Peyer's patch (tissue), 4 donors: ENCODE data around the gene MAGI2.

Source experiments
- POLR2A ChIP-seq, 2 donors: fragments of 450-650 bp; IDR thresholded peaks; one replicate each; pipeline ENCODE4 v1.5.1; 2017; ENCODE audit warnings: antibody characterized with exemption in 2 of 2, mild to moderate bottlenecking in 2 of 2, moderate library complexity in 2 of 2
- TF ChIP-seq, protein P1 (sequence below), 6 experiments: fragments of 450-650 bp in 4 of 6; fragments of 200-600 bp in 2 of 6; sonication (generic) in 1 of 6; IDR thresholded peaks; one replicate each; pipeline ENCODE4 v1.5.1; 2017 to 2019; ENCODE audit warnings: antibody characterized with exemption in 6 of 6, mild to moderate bottlenecking in 3 of 6, moderate library complexity in 1 of 6

GRCh38 chr7:77975672-77976480 lies 1477.6 kb downstream of the MAGI2 start:
- TF ChIP-seq, protein P1, sequence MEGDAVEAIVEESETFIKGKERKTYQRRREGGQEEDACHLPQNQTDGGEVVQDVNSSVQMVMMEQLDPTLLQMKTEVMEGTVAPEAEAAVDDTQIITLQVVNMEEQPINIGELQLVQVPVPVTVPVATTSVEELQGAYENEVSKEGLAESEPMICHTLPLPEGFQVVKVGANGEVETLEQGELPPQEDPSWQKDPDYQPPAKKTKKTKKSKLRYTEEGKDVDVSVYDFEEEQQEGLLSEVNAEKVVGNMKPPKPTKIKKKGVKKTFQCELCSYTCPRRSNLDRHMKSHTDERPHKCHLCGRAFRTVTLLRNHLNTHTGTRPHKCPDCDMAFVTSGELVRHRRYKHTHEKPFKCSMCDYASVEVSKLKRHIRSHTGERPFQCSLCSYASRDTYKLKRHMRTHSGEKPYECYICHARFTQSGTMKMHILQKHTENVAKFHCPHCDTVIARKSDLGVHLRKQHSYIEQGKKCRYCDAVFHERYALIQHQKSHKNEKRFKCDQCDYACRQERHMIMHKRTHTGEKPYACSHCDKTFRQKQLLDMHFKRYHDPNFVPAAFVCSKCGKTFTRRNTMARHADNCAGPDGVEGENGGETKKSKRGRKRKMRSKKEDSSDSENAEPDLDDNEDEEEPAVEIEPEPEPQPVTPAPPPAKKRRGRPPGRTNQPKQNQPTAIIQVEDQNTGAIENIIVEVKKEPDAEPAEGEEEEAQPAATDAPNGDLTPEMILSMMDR (IDR thresholded peaks at IDR 0.05): no peak
- no peak for TF ChIP-seq POLR2A (IDR thresholded peaks at IDR 0.05)
